Right lung (tissue), 5 donors: Measurements from ENCODE around the gene STEAP2. TPM values are rescaled to one million over a fixed set of nuclear protein-coding genes. Genes with fewer than 3 reads are reported as not detected.

ENCODE experiments used
- DNase-seq, 2 donors: peaks; one replicate each; pipeline ENCODE4 v3.0.0-alpha.2; 2013
- polyA plus RNA-seq, 5 donors: library from polyadenylated mRNA; unstranded; fragments of 120-200 nt; gene quantifications; one replicate each; pipeline versions ENCODE4 v1.2.1 to v1.2.3, GENCODE V29; 2013; ENCODE audit warnings: inconsistent platforms in 1 of 5, low replicate concordance in 1 of 5; ENCODE audit not compliant: insufficient read length in 5 of 5, insufficient read depth in 1 of 5

STEAP2 gene
- polyA plus RNA-seq, 5 donors = 4.2 to 12.9 (median 5.7) TPM

GRCh38 chr7:90192876-90193750, 18.4 kb upstream of the STEAP2 start:
- DNase-seq = no peak

- DNase-seq = no peak
These were observed 16.4 kb upstream of the STEAP2 start for GRCh38 chr7:90194911-90195809.

- DNase-seq = no peak
These were observed 9.9 kb upstream of the STEAP2 start for GRCh38 chr7:90201500-90202195.

DNA sequence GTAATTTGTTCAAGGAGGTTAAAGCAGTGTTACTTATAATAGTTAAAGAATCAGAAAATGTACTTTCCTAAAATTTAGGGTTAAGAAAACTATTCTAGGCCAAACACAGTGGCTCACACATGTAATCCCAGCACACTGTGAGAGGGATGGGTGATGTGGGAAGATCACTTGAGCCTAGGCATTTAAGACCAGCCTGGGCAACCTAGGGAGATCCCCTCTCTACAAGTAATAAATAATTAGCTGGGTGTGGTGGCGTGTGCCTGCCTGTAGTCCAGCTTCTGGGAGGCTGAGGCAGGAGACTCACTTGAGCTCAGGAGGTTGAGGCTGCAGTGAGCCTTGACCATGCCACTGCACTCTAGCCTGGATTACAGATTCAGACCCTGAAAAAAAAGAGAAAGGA, 3.6 kb upstream of the STEAP2 start:
- no peak for DNase-seq

- DNase-seq = peak; percentile 43 to 57
These were observed 1.8 kb upstream of the STEAP2 start for GRCh38 chr7:90209776-90210175.

DNA sequence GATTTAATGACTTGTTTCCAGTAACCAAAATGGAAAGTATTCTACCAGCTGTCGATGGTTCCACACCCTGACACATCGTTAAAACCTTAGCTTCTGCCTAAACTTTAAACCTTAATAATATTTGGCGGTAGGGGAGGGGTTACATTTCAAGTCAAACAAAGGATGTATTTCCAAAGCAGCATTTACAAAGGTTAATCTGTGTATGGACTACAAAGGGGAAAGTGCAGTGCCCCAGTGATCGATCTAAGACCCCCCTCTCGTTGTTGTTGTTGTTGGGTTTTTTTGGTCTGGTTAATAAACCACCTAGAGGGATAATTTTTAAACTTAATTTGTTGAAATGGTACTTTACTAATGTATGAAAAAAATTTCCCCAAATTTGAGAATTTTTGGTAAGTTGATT, 1.1 kb upstream of the STEAP2 start:
- no peak for DNase-seq

DNA sequence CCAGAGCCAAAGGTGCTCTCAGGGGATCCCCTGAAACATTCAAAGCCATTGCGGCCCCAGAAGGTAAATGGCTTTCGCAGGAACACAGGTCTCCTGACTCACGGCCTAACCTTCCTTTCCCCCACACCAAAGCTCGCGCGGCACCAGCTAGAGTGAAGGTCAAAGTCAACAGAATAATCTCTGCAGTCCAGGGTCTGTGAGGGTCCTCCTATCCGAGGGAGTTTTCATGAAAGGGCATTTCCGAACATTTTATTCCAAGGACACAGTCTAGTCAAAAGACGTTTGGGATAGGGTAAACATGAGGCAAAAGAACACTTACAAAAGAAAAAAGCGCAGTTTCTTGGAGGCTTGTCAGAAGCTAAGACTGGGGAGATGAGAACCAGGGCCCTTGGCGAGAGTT, 559 bp upstream of the STEAP2 start:
- no peak for DNase-seq

- DNase-seq = no peak
These were observed 582 bp downstream of the STEAP2 start for GRCh38 chr7:90212149-90212495.

DNA sequence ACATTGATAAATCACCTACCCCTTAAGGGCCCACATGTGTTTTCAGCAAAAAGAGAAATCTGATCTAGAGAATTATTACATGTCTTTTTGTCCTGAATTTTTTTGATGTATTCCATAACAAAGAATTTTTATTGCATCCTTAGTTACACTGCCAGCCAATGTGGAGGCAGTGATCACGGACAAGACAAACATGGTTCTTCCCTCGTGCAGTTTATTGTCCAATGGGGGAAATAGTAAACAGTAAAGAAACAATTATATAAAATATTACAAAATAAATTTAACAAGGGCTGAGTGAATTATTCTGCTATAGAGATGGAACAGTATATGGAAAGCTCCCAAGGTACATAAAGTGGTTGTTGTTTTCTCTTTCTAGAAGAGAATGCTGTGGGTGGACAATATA, 2.0 kb downstream of the STEAP2 start:
- no peak for DNase-seq

DNA sequence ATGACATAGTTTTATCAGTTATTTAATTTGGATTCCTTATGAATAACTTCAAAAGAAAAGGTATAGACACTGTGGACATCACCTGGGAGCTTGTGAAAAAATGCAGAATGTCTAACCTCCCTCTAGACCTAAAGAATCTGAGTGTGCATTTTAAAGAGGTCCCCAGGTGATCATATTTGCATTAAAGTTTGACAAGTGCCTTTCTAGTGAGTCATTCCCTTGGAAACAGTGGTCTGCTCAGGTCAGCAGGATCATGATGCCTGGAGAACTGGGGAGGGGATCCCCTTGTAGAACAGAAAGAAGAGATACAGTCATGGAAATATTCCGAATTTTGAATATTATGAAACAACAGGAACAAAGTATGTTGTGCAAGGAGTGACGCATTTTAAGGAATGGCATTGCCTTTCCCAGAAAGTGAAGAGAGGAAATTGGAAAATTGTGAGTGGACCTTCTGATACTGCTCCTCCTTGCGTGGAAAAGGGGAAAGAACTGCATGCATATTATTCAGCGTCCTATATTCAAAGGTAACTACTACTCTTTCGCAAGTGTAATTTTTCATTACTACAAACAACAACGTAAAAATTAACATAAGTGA, 4.6 kb downstream of the STEAP2 start:
- no peak for DNase-seq

DNA sequence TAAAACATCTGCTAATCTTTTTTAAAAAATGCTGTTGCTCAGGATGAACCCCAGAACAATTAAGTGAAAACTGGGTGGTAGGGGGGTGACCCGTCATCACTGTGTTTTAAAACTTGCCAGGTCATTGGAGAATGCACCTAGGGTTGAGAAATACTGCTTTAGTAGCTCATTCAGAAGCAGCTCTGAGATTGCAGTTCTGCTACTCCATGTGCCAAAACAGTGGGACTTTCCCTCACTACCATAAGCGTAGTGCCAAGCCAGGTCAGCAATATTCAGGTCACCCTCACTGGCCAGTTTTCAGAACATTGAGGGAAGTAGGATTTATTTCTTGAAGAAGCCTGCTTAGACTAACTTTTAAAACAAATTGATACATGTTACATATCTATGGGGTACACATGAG, 5.2 kb downstream of the STEAP2 start:
- no peak for DNase-seq

DNA sequence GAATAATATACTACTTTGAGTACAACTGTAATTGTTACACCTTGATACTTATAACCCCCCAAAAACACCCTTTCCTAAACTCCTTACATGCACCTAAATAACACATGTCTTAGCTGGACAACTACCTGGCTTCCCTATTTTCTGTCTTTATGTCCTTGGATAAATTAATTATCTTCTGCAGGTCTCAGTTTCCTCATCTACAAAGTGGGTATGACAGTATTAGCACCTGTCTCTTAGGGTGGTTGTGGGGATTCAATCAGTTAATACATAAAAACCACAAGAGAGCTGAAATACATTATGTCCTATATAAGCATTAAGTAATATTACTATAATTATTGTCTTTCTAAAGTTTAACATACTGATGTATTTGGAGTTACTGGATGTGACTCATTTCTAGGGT, 10.8 kb downstream of the STEAP2 start:
- DNase-seq = no peak

DNA sequence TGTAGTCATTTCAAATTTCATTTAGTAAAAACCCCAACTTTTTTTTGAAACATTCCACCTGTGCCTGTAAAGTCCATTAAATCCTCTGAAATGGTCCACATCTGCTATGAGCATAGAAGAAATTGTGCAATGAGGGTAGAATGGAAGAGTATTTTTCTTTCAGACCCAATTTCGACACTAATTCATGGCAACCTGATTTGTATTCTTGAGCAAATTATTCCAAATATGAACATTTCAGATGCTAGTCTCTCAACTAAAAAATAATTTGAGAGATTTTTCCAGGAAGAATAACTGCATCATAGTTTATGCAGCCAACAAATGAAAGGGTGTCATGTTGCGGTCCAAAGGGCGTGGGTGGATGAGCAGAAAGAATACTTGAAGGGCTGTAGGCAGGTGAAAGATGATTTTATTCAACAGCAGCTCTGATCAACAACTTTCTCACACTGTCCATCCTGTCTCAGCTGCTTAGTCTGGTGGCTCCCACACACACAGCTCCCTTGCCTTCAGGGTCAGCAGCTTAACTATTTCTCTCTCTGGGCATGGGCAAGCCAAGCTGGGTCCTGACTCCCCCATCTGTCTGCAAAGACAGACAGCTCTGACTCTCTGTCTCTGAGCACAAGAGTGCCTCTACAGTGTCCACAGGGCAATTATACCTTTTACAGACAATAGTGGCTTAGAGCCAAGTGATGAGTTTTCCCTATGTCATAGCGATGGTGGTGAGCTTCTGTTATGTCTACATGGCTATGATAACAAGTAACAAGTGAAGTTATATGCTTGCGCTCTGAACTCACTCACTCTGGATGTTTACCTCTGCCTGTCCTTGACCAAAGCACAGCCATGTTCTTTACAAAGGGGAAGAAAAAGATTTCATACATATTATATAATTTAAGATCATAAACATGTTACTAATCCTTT, 11.5 kb downstream of the STEAP2 start:
- no peak for DNase-seq

GRCh38 chr7:90224195-90224594, 12.7 kb downstream of the STEAP2 start:
- no peak for DNase-seq

DNA sequence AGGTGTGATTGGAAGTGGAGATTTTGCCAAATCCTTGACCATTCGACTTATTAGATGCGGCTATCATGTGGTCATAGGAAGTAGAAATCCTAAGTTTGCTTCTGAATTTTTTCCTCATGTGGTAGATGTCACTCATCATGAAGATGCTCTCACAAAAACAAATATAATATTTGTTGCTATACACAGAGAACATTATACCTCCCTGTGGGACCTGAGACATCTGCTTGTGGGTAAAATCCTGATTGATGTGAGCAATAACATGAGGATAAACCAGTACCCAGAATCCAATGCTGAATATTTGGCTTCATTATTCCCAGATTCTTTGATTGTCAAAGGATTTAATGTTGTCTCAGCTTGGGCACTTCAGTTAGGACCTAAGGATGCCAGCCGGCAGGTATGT, 13.6 kb downstream of the STEAP2 start:
- no peak for DNase-seq

DNA sequence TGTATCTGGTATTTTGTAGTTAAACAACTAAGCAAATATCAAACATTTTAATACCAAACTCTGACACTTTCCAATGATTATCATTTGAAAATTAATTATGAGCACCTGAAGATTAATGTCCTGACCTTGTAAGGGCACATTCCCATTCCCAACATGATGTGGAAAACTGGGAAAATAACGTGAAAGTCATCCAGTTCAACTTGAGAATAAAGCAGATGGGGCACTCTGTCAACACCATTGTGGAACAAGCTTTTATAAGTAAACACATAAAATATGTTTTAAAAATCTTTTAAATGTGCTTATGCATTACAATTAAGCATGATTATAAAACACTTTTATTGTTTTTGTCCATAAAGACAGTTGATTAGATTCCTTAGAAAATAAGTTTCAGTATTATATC, 14.1 kb downstream of the STEAP2 start:
- no peak for DNase-seq

DNA sequence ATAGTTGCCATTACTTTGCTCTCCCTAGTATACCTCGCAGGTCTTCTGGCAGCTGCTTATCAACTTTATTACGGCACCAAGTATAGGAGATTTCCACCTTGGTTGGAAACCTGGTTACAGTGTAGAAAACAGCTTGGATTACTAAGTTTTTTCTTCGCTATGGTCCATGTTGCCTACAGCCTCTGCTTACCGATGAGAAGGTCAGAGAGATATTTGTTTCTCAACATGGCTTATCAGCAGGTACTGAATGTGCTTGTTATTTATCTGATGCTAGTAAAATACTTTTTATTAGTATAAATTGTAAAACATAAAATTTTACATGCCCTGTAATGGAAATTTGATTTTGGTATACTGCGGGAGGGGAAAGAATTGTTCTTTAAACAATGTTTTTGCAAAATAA, 15.7 kb downstream of the STEAP2 start:
- no peak for DNase-seq

- no peak for DNase-seq
These were observed 18.1 kb downstream of the STEAP2 start for GRCh38 chr7:90229682-90230081.

DNA sequence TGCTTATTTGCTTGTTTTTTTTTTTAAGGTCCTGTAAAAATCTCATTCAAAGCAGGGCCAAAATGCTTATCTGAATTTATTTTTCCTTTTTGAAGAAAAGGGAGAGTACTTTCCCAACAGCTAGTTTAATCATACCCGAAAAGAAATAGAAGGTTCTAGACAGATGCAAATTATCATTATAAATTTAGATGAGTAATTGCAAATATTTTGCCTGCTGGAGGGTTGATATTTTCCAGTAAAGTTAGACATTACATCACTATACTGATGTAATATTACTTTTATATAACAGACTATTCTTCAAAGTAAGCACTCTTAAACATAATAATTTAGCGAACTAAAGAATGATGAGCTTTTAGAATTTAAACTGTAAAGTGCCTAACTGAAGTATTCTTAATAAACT, 19.3 kb downstream of the STEAP2 start:
- DNase-seq = no peak

DNA sequence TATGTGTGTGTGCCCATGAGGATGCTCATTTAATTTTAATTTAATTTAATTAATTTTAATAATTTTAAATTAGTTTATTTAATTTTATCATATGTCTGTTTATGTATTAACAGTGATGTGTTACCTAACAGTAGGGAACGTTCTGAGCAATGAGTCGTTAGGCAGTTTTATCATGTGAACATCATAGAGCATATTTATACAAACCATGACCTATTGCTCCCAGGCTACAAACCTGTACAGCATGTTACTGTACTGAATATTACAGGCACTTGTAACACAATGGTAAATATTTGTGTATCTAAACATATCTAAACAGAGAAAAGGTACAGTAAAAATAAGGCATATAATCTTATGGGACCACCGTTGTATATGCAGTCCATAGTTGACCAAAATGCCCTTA, 19.8 kb downstream of the STEAP2 start:
- DNase-seq = no peak

GRCh38 chr7:90232430-90232829, 20.9 kb downstream of the STEAP2 start:
- no peak for DNase-seq
